KOPT-K1 (cell line): ENCODE results near the gene AMIGO3.
"Not testable (repeated sequence)": the region's sequence is repeated elsewhere in the genome, so short reads cannot be mapped to it uniquely, and the experiment has no call there.

Experiments
- H3K27ac ChIP-seq: fragments of 200-600 bp; sonication (generic); 2 replicates; pipeline ENCODE4 v1.5.1; 2016; ENCODE audit warnings: antibody characterized with exemption, mild to moderate bottlenecking, low read depth, low read length; ENCODE audit not compliant: poor library complexity, severe bottlenecking
- H3K36me3 ChIP-seq: fragments of 200-600 bp; sonication (generic); 2 replicates; pipeline ENCODE4 v1.5.1; 2017; ENCODE audit warnings: antibody characterized with exemption, mild to moderate bottlenecking, low read length, moderate library complexity; ENCODE audit not compliant: insufficient read depth
- H3K9me3 ChIP-seq: fragments of 200-600 bp; sonication (generic); 2 replicates; pipeline ENCODE4 v1.5.1; 2017; ENCODE audit warnings: antibody characterized with exemption, low read length, mild to moderate bottlenecking; ENCODE audit not compliant: insufficient read depth, poor library complexity, severe bottlenecking

Gene AMIGO3, protein sequence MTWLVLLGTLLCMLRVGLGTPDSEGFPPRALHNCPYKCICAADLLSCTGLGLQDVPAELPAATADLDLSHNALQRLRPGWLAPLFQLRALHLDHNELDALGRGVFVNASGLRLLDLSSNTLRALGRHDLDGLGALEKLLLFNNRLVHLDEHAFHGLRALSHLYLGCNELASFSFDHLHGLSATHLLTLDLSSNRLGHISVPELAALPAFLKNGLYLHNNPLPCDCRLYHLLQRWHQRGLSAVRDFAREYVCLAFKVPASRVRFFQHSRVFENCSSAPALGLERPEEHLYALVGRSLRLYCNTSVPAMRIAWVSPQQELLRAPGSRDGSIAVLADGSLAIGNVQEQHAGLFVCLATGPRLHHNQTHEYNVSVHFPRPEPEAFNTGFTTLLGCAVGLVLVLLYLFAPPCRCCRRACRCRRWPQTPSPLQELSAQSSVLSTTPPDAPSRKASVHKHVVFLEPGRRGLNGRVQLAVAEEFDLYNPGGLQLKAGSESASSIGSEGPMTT

DNA sequence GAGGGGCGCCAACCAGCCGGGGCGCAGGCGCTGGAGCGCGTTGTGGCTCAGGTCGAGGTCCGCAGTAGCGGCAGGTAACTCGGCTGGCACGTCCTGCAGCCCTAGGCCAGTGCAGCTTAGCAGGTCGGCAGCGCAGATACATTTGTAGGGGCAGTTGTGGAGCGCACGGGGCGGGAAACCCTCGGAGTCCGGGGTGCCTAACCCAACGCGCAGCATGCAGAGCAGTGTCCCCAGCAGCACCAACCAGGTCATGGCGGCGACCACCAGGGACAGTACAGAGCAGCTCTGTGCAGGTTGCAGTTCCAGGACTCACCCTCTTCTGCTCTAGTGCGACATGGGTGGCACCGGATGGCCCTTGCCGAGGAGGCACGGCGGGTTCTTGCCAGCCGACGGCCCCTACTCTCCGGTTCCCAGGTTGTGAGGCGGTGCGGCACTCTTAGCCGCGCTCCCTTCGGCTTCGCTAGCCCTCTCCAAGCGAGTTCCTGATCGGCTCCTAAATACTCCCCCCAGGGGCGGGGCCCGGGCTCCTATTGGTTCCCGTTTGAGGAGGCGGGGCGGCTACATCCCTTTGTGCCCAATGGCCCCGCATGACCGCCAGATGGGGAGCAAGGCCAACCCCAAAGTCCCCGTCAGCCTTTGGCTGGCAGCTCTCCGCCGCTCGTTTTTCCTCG is at the start of gene AMIGO3:
AMIGO3 (minus strand) TSS at position 471 of the 671 bp plus-strand sequence; CDS start at position 252, 219 bp downstream.
- Histone ChIP-seq H3K9me3 (no peaks in the 10 kb centered on the region), H3K27ac (no peak within 1 kb of the TSS), H3K36me3 (peaks cover 77% of the 10 kb centered on the region)

DNA sequence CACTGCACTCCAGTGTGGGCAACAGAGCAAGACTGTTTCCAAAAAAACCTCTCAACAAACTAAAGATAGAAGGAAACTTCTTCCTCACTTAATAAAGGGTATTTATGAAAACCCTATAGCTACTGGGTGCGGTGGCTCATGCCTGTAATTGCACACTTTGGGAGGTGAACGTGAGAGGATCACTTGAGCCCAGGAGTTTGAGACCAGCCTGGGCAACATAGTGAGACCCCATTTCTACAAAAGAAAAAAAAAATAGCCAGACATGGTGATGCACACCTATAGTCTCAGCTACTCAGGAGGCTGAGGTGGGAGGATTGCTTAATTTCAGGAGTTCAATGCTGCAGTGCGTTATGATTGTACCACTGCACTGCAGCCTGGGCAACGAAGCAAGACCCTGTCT is 44.5 kb upstream of the AMIGO3 start:
- Histone ChIP-seq H3K36me3 (peaks cover 33% of the 10 kb centered on the region), H3K27ac (no peak overlapping the region), H3K9me3 (no peaks in the 10 kb centered on the region)

DNA sequence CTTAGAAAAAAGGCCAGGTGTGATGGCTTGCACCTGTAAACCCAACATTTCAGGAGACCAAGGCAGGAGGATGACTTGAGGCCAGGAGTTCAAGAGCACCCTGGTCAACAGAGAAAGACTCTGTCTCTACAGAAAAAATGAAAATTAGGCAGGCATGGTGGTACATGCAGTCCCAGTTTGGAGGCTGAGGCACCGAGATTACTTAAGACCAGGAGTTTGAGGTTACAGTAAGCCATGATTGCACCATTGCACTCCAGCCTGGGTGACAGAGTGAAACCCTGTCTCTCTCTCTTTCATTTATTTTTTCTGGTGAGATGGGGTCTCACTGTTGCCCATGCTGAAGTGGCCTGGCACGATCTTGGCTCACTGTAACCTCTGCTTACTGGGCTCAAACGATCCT is 42.2 kb upstream of the AMIGO3 start:
- no peak overlapping the region for H3K27ac ChIP-seq
- H3K36me3 ChIP-seq = peaks cover 27% of the 10 kb centered on the region; the same call in 1 of the 2 replicates
- no peaks in the 10 kb centered on the region for H3K9me3 ChIP-seq

DNA sequence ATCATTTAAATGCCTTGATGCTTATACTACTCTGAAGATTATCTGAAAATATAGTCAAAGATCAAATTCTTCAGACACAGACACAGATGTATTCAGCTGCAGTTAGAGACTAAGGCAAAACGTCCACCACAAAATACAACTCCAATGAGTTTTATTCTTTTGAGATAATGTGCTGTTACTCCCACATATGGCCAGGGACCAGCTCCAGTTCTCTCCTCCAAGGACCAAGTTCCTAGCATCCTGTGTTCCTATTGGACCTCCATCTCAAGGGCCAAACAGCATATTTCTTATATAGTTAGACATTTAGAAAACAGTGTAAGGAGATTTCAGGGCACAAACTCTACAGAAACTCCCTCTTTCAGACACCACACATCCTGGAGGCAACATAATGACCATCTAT is 39.7 kb upstream of the AMIGO3 start:
- no peak overlapping the region for H3K27ac ChIP-seq
- 0 out of 2 replicates have a peak, but pooled peaks cover 10% of the 10 kb centered on the region for H3K36me3 ChIP-seq
- no peaks in the 10 kb centered on the region for H3K9me3 ChIP-seq

DNA sequence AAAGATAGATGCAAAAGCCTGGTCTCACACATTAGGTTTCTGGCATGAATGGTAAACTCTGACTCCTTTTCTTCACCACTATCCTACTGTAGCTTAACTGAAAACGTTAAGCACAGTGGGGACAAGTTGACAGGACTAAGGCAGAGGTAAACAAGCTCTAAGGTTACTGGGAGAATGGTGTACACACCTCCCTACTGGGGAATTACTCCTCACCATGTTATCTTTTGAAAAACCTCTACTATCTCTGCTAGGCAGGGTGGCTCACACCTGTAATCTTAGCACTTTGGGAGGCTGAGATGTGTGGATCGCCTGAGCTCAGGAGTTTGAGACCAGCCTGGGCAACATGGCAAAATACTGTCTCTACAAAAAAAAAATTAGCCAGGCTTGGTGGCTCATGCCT is 37.7 kb upstream of the AMIGO3 start:
- no peak overlapping the region for H3K27ac ChIP-seq
- H3K9me3 ChIP-seq = no peaks in the 10 kb centered on the region
- H3K36me3 ChIP-seq = 0 out of 2 replicates have a peak, but pooled peaks cover 10% of the 10 kb centered on the region

DNA sequence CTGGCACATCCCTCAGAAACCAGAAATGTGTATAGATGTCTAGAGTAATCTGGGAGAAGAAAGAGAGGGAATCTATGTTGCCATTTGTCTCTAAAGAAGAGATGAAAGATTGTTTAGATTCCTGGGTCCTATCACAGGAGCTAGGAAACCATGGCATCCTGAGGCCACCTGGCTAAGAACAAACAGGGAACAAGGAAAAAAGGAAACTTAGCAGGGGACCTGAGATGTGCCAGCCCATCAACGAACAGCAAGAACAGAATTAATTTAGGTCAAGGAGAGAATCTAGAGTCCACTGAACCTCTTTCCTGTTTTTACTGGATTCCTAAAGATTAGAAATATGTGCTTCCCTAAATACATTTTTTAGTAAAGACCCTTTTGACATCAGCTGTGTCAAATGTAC is 36.6 kb upstream of the AMIGO3 start:
- H3K36me3 ChIP-seq = peaks cover 5% of the 10 kb centered on the region; the same call in 1 of the 2 replicates
- H3K27ac ChIP-seq = no peak overlapping the region
- H3K9me3 ChIP-seq = no peaks in the 10 kb centered on the region

DNA sequence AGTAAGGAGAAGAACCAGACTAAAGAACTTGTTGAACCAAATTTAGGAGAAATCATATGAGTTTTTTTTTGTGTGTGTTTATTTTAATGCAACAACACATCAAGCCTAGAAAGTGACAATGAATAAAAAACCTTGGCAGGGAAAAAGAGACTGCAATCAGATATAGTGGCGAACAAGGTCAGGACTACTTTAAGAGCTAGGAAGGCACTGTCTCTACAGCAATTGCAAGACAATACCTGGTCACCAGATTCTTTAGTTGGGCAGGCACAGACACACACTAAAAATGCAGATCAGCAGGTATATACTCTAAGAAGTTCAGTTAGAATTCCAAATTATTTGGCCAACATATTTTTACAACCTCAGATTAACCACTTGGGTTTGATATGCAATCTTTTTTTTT is 35.1 kb upstream of the AMIGO3 start:
- no peak overlapping the region for H3K27ac ChIP-seq
- no peaks in the 10 kb centered on the region for H3K9me3 ChIP-seq
- peaks cover 6% of the 10 kb centered on the region; the same call in 1 of the 2 replicates for H3K36me3 ChIP-seq

DNA sequence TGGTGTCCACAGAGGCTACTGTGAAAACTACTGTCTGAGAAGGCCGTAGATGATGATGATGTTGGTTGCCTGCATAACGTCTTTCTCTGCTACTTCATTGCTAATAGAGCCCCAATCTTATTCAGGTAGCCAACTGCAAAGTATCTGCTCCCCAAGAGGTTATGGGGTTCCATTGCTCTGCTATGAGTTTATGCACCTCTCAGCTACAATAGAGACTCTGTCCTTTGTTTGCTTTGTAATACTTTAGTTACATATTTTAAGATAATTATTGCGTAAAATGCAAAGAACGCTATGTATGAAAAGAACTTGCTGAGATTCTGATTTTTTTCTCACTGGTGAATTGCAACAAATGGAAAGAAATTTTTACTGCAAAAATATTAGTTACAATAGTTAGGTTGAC is 32.0 kb upstream of the AMIGO3 start:
- Histone ChIP-seq H3K27ac (no peak overlapping the region), H3K9me3 (no peaks in the 10 kb centered on the region), H3K36me3 (peaks cover 26% of the 10 kb centered on the region)

DNA sequence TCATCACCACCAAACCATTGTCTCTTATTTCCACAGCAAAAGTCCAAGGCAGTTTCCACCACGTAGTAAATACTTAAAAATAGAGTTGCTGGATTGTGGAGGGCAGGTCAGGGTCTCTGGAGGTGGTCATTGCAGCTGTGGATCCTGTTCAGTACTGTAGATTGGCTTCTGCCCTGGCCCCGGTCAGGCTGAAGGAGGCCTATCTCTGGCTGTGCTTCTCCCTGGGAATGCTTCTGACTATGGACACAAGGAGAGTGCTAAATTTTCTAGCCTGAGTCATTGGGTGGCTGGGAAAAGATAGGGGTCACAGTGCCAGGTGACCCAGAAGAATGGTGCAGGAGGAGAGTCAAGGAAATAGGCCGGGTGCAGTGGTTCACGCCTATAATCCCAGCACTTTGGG is 30.6 kb upstream of the AMIGO3 start:
- peaks cover 40% of the 10 kb centered on the region for H3K36me3 ChIP-seq
- H3K27ac ChIP-seq = no peak overlapping the region
- no peaks in the 10 kb centered on the region for H3K9me3 ChIP-seq

DNA sequence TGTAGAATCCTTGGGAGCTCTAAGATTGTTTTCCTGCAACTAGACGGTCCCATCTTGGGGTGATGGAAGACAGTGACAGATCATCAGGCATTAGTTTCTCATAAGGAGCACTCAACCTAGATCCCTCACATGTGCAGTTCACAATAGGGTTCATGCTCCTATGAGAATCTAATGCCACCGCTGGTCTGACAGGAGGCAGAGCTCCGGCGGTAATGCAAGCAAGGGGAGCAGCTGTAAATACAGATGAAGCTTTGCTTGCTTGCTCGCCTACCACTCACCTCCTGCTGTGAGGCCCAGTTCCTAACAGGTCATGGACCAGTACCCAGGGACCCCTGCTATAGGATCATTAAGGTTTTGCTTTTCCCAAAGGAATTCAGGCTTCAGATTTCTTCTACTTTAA is 29.4 kb upstream of the AMIGO3 start:
- not testable (repeated sequence) for H3K27ac ChIP-seq, H3K9me3 ChIP-seq
- H3K36me3 ChIP-seq = peaks cover 49% of the 10 kb centered on the region

DNA sequence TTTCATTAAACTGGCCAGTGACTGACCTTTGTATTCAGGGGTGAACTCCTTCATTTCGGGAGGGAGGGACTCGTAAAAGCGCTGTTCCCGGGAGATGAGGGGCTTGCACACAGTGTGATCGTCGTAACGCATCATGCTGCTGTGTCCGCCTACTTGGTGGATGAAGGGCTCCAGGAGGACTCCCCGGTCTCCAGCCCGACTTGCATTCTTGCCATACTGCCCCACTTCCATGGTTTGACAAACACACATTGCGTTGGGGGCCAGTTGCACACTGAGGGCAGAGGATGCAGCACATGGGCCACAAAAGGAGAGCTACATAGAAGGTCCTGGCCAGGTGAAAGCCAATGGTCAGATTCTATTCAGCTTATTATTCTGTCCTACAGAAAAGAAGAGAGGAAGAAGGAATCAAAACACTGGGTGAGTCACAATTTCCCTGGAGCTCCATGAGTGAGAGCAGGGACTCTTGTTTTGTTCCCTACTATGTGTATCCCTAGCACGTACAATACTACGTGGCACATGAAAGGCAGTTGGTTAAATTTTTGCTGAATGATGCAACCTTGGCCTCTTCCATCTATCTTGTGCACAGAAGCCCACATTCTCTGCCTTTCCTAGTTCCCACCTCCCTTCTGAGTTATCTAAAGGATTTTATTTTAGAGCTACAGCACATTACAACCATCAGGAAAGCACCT is 28.5 kb upstream of the AMIGO3 start:
- Histone ChIP-seq H3K9me3 (no peaks in the 10 kb centered on the region), H3K27ac (no peak overlapping the region), H3K36me3 (peaks cover 54% of the 10 kb centered on the region)

DNA sequence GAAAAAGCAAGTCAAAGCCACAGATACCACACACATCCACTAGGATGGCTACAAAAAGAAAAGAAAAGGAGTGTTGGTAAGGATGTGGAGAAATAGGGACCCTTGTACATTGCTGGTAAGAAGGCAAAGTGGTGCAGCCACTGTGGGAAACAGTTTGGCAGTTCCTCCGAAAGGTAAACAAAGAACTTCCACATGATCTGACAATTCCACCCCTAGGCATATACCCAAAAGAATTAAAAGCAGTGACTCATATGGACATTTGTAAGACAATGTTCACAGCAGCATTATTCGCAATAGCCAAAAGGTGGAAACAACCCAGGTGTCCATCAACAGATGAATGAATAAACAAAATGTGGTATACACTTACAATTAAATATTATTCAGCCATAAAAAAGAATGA is 26.5 kb upstream of the AMIGO3 start:
- Histone ChIP-seq H3K9me3 (no peaks in the 10 kb centered on the region), H3K27ac (no peak overlapping the region), H3K36me3 (peaks cover 63% of the 10 kb centered on the region)

DNA sequence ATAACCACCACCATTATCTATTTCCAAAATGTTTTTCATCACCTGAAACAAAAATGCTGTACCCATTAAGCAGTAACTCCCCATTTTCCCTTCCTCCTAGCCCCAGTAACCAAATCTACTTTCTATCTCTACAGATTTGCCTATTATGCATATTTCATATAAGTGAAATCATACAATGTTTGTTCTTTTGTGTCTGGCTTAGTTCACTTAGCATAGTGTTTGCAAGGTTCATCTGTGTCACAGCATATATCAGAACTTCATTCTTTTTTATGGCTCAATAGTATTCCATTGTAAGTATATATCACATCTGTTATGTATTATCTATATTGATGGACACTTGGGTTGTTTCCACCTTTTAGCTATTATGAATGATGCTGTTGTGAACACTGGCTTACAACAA is 20.9 kb upstream of the AMIGO3 start:
- Histone ChIP-seq H3K36me3 (peaks cover 61% of the 10 kb centered on the region), H3K9me3 (no peaks in the 10 kb centered on the region), H3K27ac (no peak overlapping the region)

DNA sequence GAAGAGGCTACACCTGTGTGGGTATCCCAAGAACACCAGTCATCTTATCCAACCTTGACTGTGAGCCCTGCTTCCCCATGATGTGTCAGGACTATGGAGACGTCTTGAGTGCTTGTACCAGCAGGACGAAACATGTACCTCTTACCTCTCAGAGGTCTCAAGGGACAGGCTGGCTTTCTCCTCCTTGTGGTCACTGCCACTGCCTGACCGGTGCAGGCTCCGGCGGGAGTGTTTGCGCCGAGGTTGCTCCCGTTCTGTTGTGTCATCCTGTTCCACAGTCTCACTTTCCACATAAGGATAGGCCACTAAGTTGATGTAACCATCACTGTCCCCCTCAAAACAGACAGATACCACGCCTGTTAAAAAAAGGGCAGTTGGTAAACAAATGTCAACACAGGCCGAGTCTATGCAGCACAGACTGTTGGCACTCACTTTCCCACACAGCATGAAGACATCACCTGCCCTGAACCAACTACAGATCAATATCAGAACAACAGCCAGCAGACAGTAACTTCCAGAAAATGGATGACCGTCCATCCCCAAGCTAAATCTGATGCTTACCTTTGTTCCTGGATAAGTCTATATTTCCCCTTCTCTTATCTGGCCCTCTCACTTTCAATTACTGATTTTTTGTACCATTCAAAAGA is 18.7 kb upstream of the AMIGO3 start:
- peaks cover 65% of the 10 kb centered on the region for H3K36me3 ChIP-seq
- no peak overlapping the region for H3K27ac ChIP-seq
- no peaks in the 10 kb centered on the region for H3K9me3 ChIP-seq

DNA sequence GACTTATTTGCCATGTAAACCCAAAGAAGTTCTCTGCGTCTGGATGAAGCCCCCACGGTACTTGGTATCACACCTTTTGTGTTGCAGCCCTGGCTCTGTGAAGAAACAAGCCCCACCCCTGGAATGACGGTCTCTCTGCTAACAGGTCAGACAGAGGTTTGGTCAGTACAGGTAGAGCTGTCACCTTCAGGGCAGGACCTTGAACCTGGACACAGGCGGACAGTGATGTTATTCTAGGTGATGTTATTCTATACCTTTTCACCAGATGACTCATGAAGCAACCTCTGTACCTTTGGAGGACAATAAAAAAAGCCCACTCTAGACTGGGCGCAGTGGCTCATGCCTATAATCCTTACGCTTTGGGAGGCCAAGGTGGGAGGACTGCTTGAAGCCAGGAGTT is 15.3 kb upstream of the AMIGO3 start:
- H3K36me3 ChIP-seq = peaks cover 87% of the 10 kb centered on the region
- H3K9me3 ChIP-seq = no peaks in the 10 kb centered on the region
- H3K27ac ChIP-seq = no peak overlapping the region
